H9 (cell line): ENCODE data around the gene FUT6. TPM values are rescaled to one million over a fixed set of nuclear protein-coding genes. Genes with fewer than 3 reads are reported as not detected.

Experiments used
- DNase-seq: peaks from one replicate; pipeline ENCODE4 v3.0.0-alpha.2; 2017
- H2AFZ ChIP-seq: one replicate; pipeline ENCODE4 v1.6.1; 2013; ENCODE audit warnings: mild to moderate bottlenecking, low read length, control low read depth, moderate library complexity
- H2AK5ac ChIP-seq: 2 replicates; pipeline ENCODE4 v1.6.1; 2013; ENCODE audit warnings: low read length, control low read depth, mixed read lengths; ENCODE audit not compliant: insufficient read length
- H2BK120ac ChIP-seq: one replicate; pipeline ENCODE4 v1.6.1; 2013; ENCODE audit warnings: low read depth, mild to moderate bottlenecking, low read length, control low read depth, inconsistent platforms; ENCODE audit not compliant: poor library complexity, severe bottlenecking
- H2BK12ac ChIP-seq: 2 replicates; pipeline ENCODE4 v1.6.1; 2013; ENCODE audit warnings: low read length, control low read depth, mixed read lengths, low read depth; ENCODE audit not compliant: insufficient read length
- H2BK15ac ChIP-seq: 2 replicates; pipeline ENCODE4 v1.6.1; 2013; ENCODE audit warnings: low read depth, low read length, control low read depth
- H2BK20ac ChIP-seq: one replicate; pipeline ENCODE4 v1.6.1; 2013; ENCODE audit warnings: low read depth, mild to moderate bottlenecking, low read length, control low read depth, inconsistent platforms; ENCODE audit not compliant: poor library complexity, severe bottlenecking
- H2BK5ac ChIP-seq: 2 replicates; pipeline ENCODE4 v1.6.1; 2013; ENCODE audit warnings: low read length, control low read depth, mixed read lengths; ENCODE audit not compliant: insufficient read length
- H3K14ac ChIP-seq: 2 replicates; pipeline ENCODE4 v1.6.1; 2013; ENCODE audit warnings: low read length, control low read depth; ENCODE audit not compliant: insufficient read depth
- H3K18ac ChIP-seq: 2 replicates; pipeline ENCODE4 v1.6.1; 2013; ENCODE audit warnings: low read depth, mild to moderate bottlenecking, mixed read lengths, low read length, control low read depth; ENCODE audit not compliant: insufficient read length
- H3K23ac ChIP-seq: 2 replicates; pipeline ENCODE4 v1.6.1; 2013; ENCODE audit warnings: low read length, control low read depth, mixed read lengths, low read depth; ENCODE audit not compliant: insufficient read length
- H3K23me2 ChIP-seq: 2 replicates; pipeline ENCODE4 v1.6.1; 2013; ENCODE audit warnings: low read depth, mild to moderate bottlenecking, mixed read lengths, low read length, control low read depth; ENCODE audit not compliant: insufficient read length, poor library complexity, severe bottlenecking
- H3K27ac ChIP-seq: 2 replicates; pipeline ENCODE4 v1.5.1; 2013; ENCODE audit warnings: low read length, control low read depth, mixed read lengths, low read depth; ENCODE audit not compliant: insufficient read length
- H3K27me3 ChIP-seq: 2 replicates; pipeline ENCODE4 v1.6.1; 2013; ENCODE audit warnings: low read length, control low read depth, inconsistent platforms; ENCODE audit not compliant: insufficient read depth
- H3K4ac ChIP-seq: 2 replicates; pipeline ENCODE4 v1.6.1; 2013; ENCODE audit warnings: low read depth, mild to moderate bottlenecking, control low read depth, inconsistent platforms, low read length, moderate library complexity
- H3K4me1 ChIP-seq: 2 replicates; pipeline ENCODE4 v1.6.1; 2013; ENCODE audit warnings: low read length, control low read depth, inconsistent platforms; ENCODE audit not compliant: insufficient read depth
- H3K4me2 ChIP-seq: 2 replicates; pipeline ENCODE4 v1.6.1; 2013; ENCODE audit warnings: low read length, control low read depth, mixed read lengths; ENCODE audit not compliant: insufficient read length, insufficient read depth
- H3K56ac ChIP-seq: 2 replicates; pipeline ENCODE4 v1.6.1; 2013; ENCODE audit warnings: low read depth, mild to moderate bottlenecking, mixed read lengths, low read length, control low read depth; ENCODE audit not compliant: insufficient read length
- H3K79me1 ChIP-seq: 2 replicates; pipeline ENCODE4 v1.6.1; 2013; ENCODE audit warnings: low read depth, mild to moderate bottlenecking, moderate library complexity, low read length, control low read depth, inconsistent platforms; ENCODE audit not compliant: insufficient read depth, poor library complexity, severe bottlenecking
- H3K79me2 ChIP-seq: 2 replicates; pipeline ENCODE4 v1.6.1; 2013; ENCODE audit warnings: low read length, control low read depth, inconsistent platforms; ENCODE audit not compliant: insufficient read depth
- H3K9ac ChIP-seq: 2 replicates; pipeline ENCODE4 v1.6.1; 2013; ENCODE audit warnings: low read length, control low read depth, mixed read lengths; ENCODE audit not compliant: insufficient read length; ENCODE audit errors: extremely low read depth
- H3K9me3 ChIP-seq: one replicate; pipeline ENCODE4 v1.6.1; 2013; ENCODE audit warnings: low read depth, low read length, inconsistent platforms; ENCODE audit not compliant: control insufficient read depth
- H3T11ph ChIP-seq: one replicate; pipeline ENCODE4 v1.6.1; 2013; ENCODE audit warnings: mild to moderate bottlenecking, low read length, control low read depth, inconsistent platforms
- H4K20me1 ChIP-seq: one replicate; pipeline ENCODE4 v1.6.1; 2013; ENCODE audit not compliant: control insufficient read depth, insufficient read length, insufficient read depth
- H4K5ac ChIP-seq: 2 replicates; pipeline ENCODE4 v1.6.1; 2013; ENCODE audit warnings: low read depth, mild to moderate bottlenecking, mixed read lengths, low read length, control low read depth; ENCODE audit not compliant: insufficient read length
- H4K8ac ChIP-seq: replicated peaks from 2 replicates; pipeline ENCODE4 v1.6.1; 2013; ENCODE audit warnings: low read length, control low read depth, mixed read lengths, low read depth; ENCODE audit not compliant: insufficient read length
- H4K91ac ChIP-seq: 2 replicates; pipeline ENCODE4 v1.6.1; 2013; ENCODE audit warnings: low read depth, mild to moderate bottlenecking, moderate library complexity, mixed read lengths, low read length, control low read depth; ENCODE audit not compliant: insufficient read length
- H3K27ac Mint-ChIP-seq, 3 experiments: 2 replicates in 2 of 3; 3 replicates in 1 of 3; pipeline ENCODE4 v1.8.0; 2020 to 2021; ENCODE audit warnings: mixed read lengths in 3 of 3, mild to moderate bottlenecking in 1 of 3, moderate library complexity in 1 of 3
- H3K27me3 Mint-ChIP-seq: 2 replicates; pipeline ENCODE4 v1.8.0; 2021; ENCODE audit warnings: low read depth, mild to moderate bottlenecking, moderate library complexity, mixed read lengths
- H3K36me3 Mint-ChIP-seq, 3 experiments: 2 replicates in 2 of 3; 3 replicates in 1 of 3; pipeline ENCODE4 v1.8.0; 2020 to 2021; ENCODE audit warnings: low read depth in 3 of 3, mixed read lengths in 3 of 3; ENCODE audit not compliant: insufficient read depth in 1 of 3
- H3K4me1 Mint-ChIP-seq, 2 experiments: 2 replicates each; pipeline ENCODE4 v1.8.0; 2020; ENCODE audit warnings: mixed read lengths in 2 of 2
- H3K4me3 Mint-ChIP-seq, 2 experiments: 2 replicates in 1 of 2; 3 replicates in 1 of 2; pipeline ENCODE4 v1.8.0; 2020 to 2021; ENCODE audit warnings: mild to moderate bottlenecking in 2 of 2, mixed read lengths in 2 of 2, moderate library complexity in 1 of 2
- H3K9me3 Mint-ChIP-seq, 2 experiments: 2 replicates in 1 of 2; 3 replicates in 1 of 2; pipeline ENCODE4 v1.8.0; 2020; ENCODE audit warnings: mild to moderate bottlenecking in 2 of 2, mixed read lengths in 2 of 2, moderate library complexity in 1 of 2
- CTCF ChIP-seq: fragments of 200-600 bp; sonication (generic); conservative IDR thresholded peaks from 3 replicates; pipeline ENCODE4 v1.8.0; 2021; ENCODE audit warnings: antibody characterized with exemption, mild to moderate bottlenecking
- WGBS: extraction: QIAGEN DNeasy Blood & Tissue Kit; methylation state at CpG from one replicate; pipeline ENCODE4 v1.1.7; 2013; ENCODE audit warnings: missing lambda C conversion rate, low lambda C conversion rate, mixed read lengths; ENCODE audit not compliant: insufficient read length; ENCODE audit errors: extremely low coverage; 5-methylcytosine and 5-hydroxymethylcytosine counted together
- total RNA-seq: library from RNA; stranded (reverse); gene quantifications from 2 replicates; pipeline ENCODE4 v1.2.1, GENCODE V29; 2021

FUT6 gene
- total RNA-seq, 1 experiment from 2014 or later = 0.13 TPM

- no peak overlapping the region for H2BK12ac ChIP-seq
- peak overlapping the region in 2 of 3 experiments; percentile 31 to 35; a peak in 1 of 7 replicates for H3K27ac Mint-ChIP-seq
- H2AFZ ChIP-seq = no peak overlapping the region
- no peak overlapping the region for H4K91ac ChIP-seq
- H3K79me2 ChIP-seq = no peaks in the 10 kb centered on the region
- no peak overlapping the region for H2BK5ac ChIP-seq
- H3K14ac ChIP-seq = no peak overlapping the region
- H3K4me1 ChIP-seq = no peaks in the 10 kb centered on the region
- H3K56ac ChIP-seq = no peak overlapping the region
- H3K9me3 Mint-ChIP-seq = no peaks in the 10 kb centered on the region; a peak in 2 of 5 replicates
- no peaks in the 10 kb centered on the region for H4K20me1 ChIP-seq
- H4K5ac ChIP-seq = no peak overlapping the region
- H3T11ph ChIP-seq = no peak overlapping the region
- H3K23me2 ChIP-seq = peaks cover 12% of the 10 kb centered on the region
- TF ChIP-seq CTCF = no peak
- no peaks in the 10 kb centered on the region for H3K27me3 ChIP-seq
- H3K18ac ChIP-seq = no peak overlapping the region
- WGBS = no CpG with 5 or more reads among the region's 34 CpGs
- peaks cover 2 to 16% of the 10 kb centered on the region in 2 experiments; a peak in 2 of 4 replicates for H3K4me1 Mint-ChIP-seq
- H2BK15ac ChIP-seq = no peak overlapping the region
- no peaks in the 10 kb centered on the region for H3K9me3 ChIP-seq
- DNase-seq = no peak
- H3K4me3 Mint-ChIP-seq = peak overlapping the region; percentile 50 to 64; a peak in 4 of 5 replicates
- no peak overlapping the region for H3K27ac ChIP-seq
- H2BK120ac ChIP-seq = no peak overlapping the region
- H2BK20ac ChIP-seq = no peak overlapping the region
- H3K9ac ChIP-seq = no peak overlapping the region
- H3K36me3 Mint-ChIP-seq = no peaks in the 10 kb centered on the region
- H3K23ac ChIP-seq = no peak overlapping the region
- no peak overlapping the region for H3K4ac ChIP-seq
- no peaks in the 10 kb centered on the region for H3K79me1 ChIP-seq
- peak overlapping the region; percentile 85 for H3K4me2 ChIP-seq
- H4K8ac ChIP-seq = no peak overlapping the region
- H2AK5ac ChIP-seq = no peak overlapping the region
- H3K27me3 Mint-ChIP-seq = peaks cover 33% of the 10 kb centered on the region
Measured at GRCh38 chr19:5829567-5830310, 9.8 kb downstream of the FUT6 start.
